ENCODE data around the gene ILDR2. TPM values are rescaled to one million over a fixed set of nuclear protein-coding genes. Genes with fewer than 3 reads are reported as not detected.

Gene ILDR2
- total and polyA plus RNA-seq, 7 donors, result 0.42 to 15.8 (median 8.1) TPM; not detected in 2

GRCh38 chr1:166876540-166876838 is 98.9 kb downstream of the ILDR2 start:
- no peak for DNase-seq
- intact Hi-C loops (cut with DNase I), result loop anchor here (1.0 to 10.0 kb wide), 3 partner anchors 37 to 678 kb away; partner anchors contain the start of genes CREG1, POGK and POU2F1
- H3K4me1 ChIP-seq, result peaks cover 0 to 44% (median 34%) of the 10 kb centered on the region in 4 donors
- peak overlapping the region; percentile 30 to 96 (median 89) for H3K27ac ChIP-seq
- no peaks in the 10 kb centered on the region for H3K27me3 ChIP-seq
- no peaks in the 10 kb centered on the region for H3K9me3 ChIP-seq
- peak overlapping the region; percentile 1 to 91 (median 78) for H3K4me3 ChIP-seq
- no peaks in the 10 kb centered on the region for H3K36me3 ChIP-seq
- WGBS, 2 donors, result 0 to 2% methylated on average over 7 of the region's 7 CpGs
- TF ChIP-seq EP300 (IDR thresholded peaks at IDR 0.05), result no peak
- TF ChIP-seq, protein P1, sequence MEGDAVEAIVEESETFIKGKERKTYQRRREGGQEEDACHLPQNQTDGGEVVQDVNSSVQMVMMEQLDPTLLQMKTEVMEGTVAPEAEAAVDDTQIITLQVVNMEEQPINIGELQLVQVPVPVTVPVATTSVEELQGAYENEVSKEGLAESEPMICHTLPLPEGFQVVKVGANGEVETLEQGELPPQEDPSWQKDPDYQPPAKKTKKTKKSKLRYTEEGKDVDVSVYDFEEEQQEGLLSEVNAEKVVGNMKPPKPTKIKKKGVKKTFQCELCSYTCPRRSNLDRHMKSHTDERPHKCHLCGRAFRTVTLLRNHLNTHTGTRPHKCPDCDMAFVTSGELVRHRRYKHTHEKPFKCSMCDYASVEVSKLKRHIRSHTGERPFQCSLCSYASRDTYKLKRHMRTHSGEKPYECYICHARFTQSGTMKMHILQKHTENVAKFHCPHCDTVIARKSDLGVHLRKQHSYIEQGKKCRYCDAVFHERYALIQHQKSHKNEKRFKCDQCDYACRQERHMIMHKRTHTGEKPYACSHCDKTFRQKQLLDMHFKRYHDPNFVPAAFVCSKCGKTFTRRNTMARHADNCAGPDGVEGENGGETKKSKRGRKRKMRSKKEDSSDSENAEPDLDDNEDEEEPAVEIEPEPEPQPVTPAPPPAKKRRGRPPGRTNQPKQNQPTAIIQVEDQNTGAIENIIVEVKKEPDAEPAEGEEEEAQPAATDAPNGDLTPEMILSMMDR (IDR thresholded peaks at IDR 0.05), result peak in 2 of 4 experiments; percentile 26 to 44

DNA sequence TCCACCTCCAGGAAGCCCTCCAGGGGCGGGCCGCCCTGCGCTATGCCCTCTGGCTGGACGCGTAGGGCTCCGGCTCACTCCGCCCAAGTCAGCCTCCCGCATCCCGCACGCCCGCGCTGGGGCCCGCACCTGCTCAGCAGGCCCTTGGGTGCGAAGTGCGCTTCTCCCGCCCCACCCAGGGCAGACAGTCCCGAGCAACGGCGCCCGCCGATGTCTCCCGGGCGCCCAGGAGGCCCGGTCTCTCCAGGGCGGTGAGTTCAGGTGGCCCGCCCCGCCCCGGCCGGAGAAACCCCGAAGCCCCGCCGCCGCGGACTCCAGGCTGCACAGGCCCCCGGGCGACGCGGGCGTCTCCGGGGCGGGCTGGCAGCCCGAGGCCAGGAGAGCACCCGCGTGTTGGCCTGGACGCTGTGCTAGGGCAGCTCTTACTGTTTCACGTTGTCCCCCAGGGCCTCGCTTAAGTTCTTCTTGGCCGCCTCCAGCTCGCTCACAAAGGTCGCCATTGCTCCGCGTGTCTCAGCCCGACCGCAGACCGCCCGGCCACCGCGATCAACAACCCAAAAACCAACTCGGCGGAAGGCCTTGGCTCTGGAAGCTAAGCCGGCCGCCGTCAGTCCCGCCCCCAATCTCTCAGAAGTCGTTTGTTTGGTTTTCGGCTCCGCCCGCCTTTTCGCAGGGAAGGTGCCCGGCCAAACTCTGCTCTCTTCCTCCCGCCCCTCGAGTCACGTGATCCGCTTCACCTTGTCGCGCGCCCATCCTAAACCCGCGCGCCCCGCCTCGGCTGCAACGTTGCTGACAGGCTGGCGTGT is 99.4 kb downstream of the ILDR2 start, which contains the start of gene TADA1:
TSS of gene TADA1 (minus strand) at position 531 of the 806 bp plus-strand sequence. CDS start at position 500, 31 bp downstream.
- intact Hi-C loops (cut with DNase I), result loop anchor here (1.0 to 10.0 kb wide), 3 partner anchors 37 to 679 kb away; partner anchors contain the start of genes CREG1, POGK and POU2F1
- TF ChIP-seq EP300 (IDR thresholded peaks at IDR 0.05) (no peak), POLR2AphosphoS5 (IDR thresholded peaks at IDR 0.05) (peak; percentile 76 to 94 (median 80)), POLR2A (IDR thresholded peaks at IDR 0.05) (peak in 1 of 2 donors; percentile 40)
- TF ChIP-seq, protein P1 (IDR thresholded peaks at IDR 0.05), result no peak
- H3K4me3 ChIP-seq, result peak within 1 kb of the TSS; percentile 77 to 91 (median 80)
- WGBS, 2 donors, result 0% methylated on average over 84 of the region's 84 CpGs
- H3K27me3 ChIP-seq, result no peaks in the 10 kb centered on the region
- no peaks in the 10 kb centered on the region for H3K36me3 ChIP-seq
- no peaks in the 10 kb centered on the region for H3K9me3 ChIP-seq
- H3K27ac ChIP-seq, result peak within 1 kb of the TSS; percentile 88 to 97 (median 93)
- peaks cover 0 to 50% (median 36%) of the 10 kb centered on the region in 4 donors for H3K4me1 ChIP-seq
- DNase-seq, result peak; percentile 99

DNA sequence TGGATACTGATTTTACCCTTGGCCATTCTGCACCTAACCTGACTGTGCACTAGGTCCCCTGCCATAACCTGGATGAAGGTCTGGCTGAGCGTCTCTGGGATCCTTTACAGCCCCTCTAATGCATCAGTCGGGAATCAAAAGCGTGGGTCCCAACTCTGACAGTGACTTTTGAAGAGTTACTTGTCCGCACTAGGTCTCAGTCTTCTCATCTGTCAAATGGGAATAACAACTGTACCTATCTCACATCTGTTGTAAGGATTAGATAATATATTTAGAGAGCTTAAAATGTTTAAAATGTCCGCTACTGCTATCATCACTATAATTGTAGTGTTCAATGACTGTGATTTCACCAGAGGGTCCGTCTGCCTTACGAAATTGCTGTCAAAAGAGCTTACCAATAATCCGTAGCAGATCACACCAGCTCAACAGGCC is 100.0 kb downstream of the ILDR2 start:
- H3K4me3 ChIP-seq, result peak overlapping the region; percentile 77 to 91 (median 80)
- no peaks in the 10 kb centered on the region for H3K36me3 ChIP-seq
- TF ChIP-seq, protein P1 (IDR thresholded peaks at IDR 0.05), result no peak
- no peak for TF ChIP-seq POLR2AphosphoS5 (IDR thresholded peaks at IDR 0.05)
- no peak for TF ChIP-seq POLR2A (IDR thresholded peaks at IDR 0.05)
- no peak for TF ChIP-seq EP300 (IDR thresholded peaks at IDR 0.05)
- H3K4me1 ChIP-seq, result peaks cover 0 to 50% (median 36%) of the 10 kb centered on the region in 4 donors
- H3K27ac ChIP-seq, result peak overlapping the region; percentile 88 to 97 (median 93)
- DNase-seq, result no peak
- WGBS, 2 donors, result 38 to 42% methylated on average over 8 of the region's 8 CpGs
- intact Hi-C loops (cut with DNase I), result loop anchor here (10.0 kb wide), 2 partner anchors 349 to 679 kb away; partner anchors contain the start of genes CREG1 and POU2F1
- H3K27me3 ChIP-seq, result no peaks in the 10 kb centered on the region
- H3K9me3 ChIP-seq, result no peaks in the 10 kb centered on the region

DNA sequence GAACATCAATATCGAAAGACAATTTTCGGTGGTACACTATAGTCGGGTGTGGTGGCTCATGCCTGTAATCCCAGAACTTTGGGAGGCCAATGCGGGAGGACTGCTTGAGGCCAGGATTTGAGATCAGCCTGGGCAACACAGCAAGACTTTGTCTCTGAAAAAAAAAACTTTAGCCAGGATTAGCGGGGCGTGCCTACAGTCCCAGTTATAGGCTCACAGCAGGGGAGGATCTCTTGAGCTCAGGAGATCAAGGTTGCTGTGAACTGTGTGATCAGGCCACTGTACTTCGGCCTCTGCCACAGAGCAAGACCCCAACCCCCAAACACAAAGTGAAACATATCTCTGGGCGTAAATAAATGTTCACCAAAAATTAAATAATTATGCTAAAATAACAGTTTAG is 100.9 kb downstream of the ILDR2 start:
- Histone ChIP-seq H3K9me3 (no peaks in the 10 kb centered on the region), H3K27ac (no peak overlapping the region), H3K27me3 (no peaks in the 10 kb centered on the region), H3K4me1 (peaks cover 0 to 50% (median 36%) of the 10 kb centered on the region in 4 donors), H3K4me3 (no peak overlapping the region), H3K36me3 (no peaks in the 10 kb centered on the region)
- TF ChIP-seq EP300 (IDR thresholded peaks at IDR 0.05) (no peak), POLR2AphosphoS5 (IDR thresholded peaks at IDR 0.05) (no peak), POLR2A (IDR thresholded peaks at IDR 0.05) (no peak)
- TF ChIP-seq, protein P1 (IDR thresholded peaks at IDR 0.05), result no peak
- intact Hi-C loops (cut with DNase I), result loop anchor here (10.0 kb wide), 2 partner anchors 350 to 680 kb away; partner anchors contain the start of genes CREG1 and POU2F1
- DNase-seq, result no peak
- 90 to 91% methylated on average over 8 of the region's 8 CpGs for WGBS, 2 donors
